Fibroblast of lung (primary cell): ENCODE results near the gene SLC24A3. TPM values are rescaled to one million over a fixed set of nuclear protein-coding genes. Genes with fewer than 3 reads are reported as not detected.

ENCODE experiments used
- DNase-seq, 2 donors: peaks; one replicate each; pipeline versions ENCODE4 v3.0.0 to v3.0.0-alpha.2; 2010; ENCODE audit warnings: low read depth in 2 of 2
- H2AFZ ChIP-seq: 2 replicates; pipeline ENCODE4 v1.5.1; 2012; ENCODE audit warnings: low read length, control low read depth, inconsistent platforms
- H3K27ac ChIP-seq: 2 replicates; pipeline ENCODE4 v1.5.1; 2011; ENCODE audit warnings: low read length, control low read depth; ENCODE audit not compliant: insufficient read depth
- H3K27me3 ChIP-seq: 2 replicates; pipeline ENCODE4 v1.5.1; 2011; ENCODE audit warnings: mild to moderate bottlenecking, low read length; ENCODE audit not compliant: control insufficient read depth, insufficient read depth
- H3K36me3 ChIP-seq: 2 replicates; pipeline ENCODE4 v1.5.1; 2011; ENCODE audit warnings: low read length; ENCODE audit not compliant: control insufficient read depth, insufficient read depth
- H3K4me1 ChIP-seq: 2 replicates; pipeline ENCODE4 v1.5.1; 2011; ENCODE audit warnings: low read length; ENCODE audit not compliant: control insufficient read depth, insufficient read depth; ENCODE audit errors: extremely low read depth
- H3K4me2 ChIP-seq: 2 replicates; pipeline ENCODE4 v1.5.1; 2011; ENCODE audit warnings: low read length, control low read depth; ENCODE audit not compliant: insufficient read depth; ENCODE audit errors: extremely low read depth
- H3K4me3 ChIP-seq, 4 experiments: fragments of 200-600 bp in 1 of 4; sonication (generic) in 1 of 4; replicated peaks in 1 of 4; 2 replicates each; pipeline ENCODE4 v1.5.1; 2011 to 2016; ENCODE audit warnings: low read length in 4 of 4, low read depth in 3 of 4, mild to moderate bottlenecking in 3 of 4, control low read depth in 2 of 4, inconsistent platforms in 1 of 4, mixed read lengths in 1 of 4; ENCODE audit not compliant: insufficient read depth in 1 of 4; ENCODE audit errors: control extremely low read depth in 1 of 4
- H3K79me2 ChIP-seq: 2 replicates; pipeline ENCODE4 v1.5.1; 2012; ENCODE audit warnings: mild to moderate bottlenecking, low read length, inconsistent platforms; ENCODE audit not compliant: control insufficient read depth, insufficient read depth
- H3K9ac ChIP-seq: 2 replicates; pipeline ENCODE4 v1.5.1; 2011; ENCODE audit warnings: mild to moderate bottlenecking, low read length, control low read depth; ENCODE audit not compliant: insufficient read depth
- H3K9me3 ChIP-seq: 2 replicates; pipeline ENCODE4 v1.5.1; 2012; ENCODE audit warnings: low read depth, low read length; ENCODE audit not compliant: control insufficient read depth, insufficient read depth
- H4K20me1 ChIP-seq: 2 replicates; pipeline ENCODE4 v1.5.1; 2011; ENCODE audit warnings: low read length; ENCODE audit not compliant: control insufficient read depth, insufficient read depth; ENCODE audit errors: extremely low read depth
- CTCF ChIP-seq, 2 donors: IDR thresholded peaks in 1 of 2; conservative IDR thresholded peaks in 1 of 2; 1 replicate in 1 of 2; 2 replicates in 1 of 2; pipeline ENCODE4 v1.5.1; 2011 to 2012; ENCODE audit warnings: low read length in 2 of 2, control low read depth in 1 of 2, inconsistent platforms in 1 of 2, low read depth in 1 of 2, mild to moderate bottlenecking in 1 of 2
- EZH2 ChIP-seq: IDR thresholded peaks from 2 replicates; pipeline ENCODE4 v1.5.1; 2012; ENCODE audit warnings: low read length, control low read depth, mild to moderate bottlenecking; ENCODE audit errors: missing control alignments
- polyA plus RNA-seq, 2 donors: library from polyadenylated mRNA; depleted of rRNA in 1 of 2; stranded (reverse) in 1 of 2; unstranded in 1 of 2; fragments of >200 nt; gene quantifications; 2 replicates each; pipeline ENCODE4 v1.2.1, GENCODE V29; 2011 to 2012; ENCODE audit warnings: missing spikeins in 1 of 2
- total RNA-seq: library from RNA; depleted of rRNA; stranded (reverse); fragments of >200 nt; gene quantifications from 2 replicates; pipeline ENCODE4 v1.2.1, GENCODE V29; 2014

The SLC24A3 gene
- total and polyA plus RNA-seq, 2 donors (not counting 1 experiment from before 2014, with no cell fraction given) = 0.03 to 1.8 TPM

- Histone ChIP-seq H3K4me3 (no peak overlapping the region), H3K27me3 (no peaks in the 10 kb centered on the region), H2AFZ (no peak overlapping the region), H3K79me2 (no peaks in the 10 kb centered on the region), H3K9ac (no peak overlapping the region), H3K9me3 (no peaks in the 10 kb centered on the region), H3K27ac (no peak overlapping the region), H3K4me1 (peaks cover 5% of the 10 kb centered on the region), H3K4me2 (no peak overlapping the region), H4K20me1 (no peaks in the 10 kb centered on the region), H3K36me3 (no peaks in the 10 kb centered on the region)
- no peak for TF ChIP-seq EZH2
- TF ChIP-seq CTCF (conservative IDR thresholded peaks at IDR 0.05 in 1 of 2, IDR thresholded peaks at IDR 0.05 in 1 of 2; ENCODE audit: low read depth in 1 of 2, low read length in 2 of 2) = no peak
- DNase-seq = no peak
These were observed 549.4 kb downstream of the SLC24A3 start for GRCh38 chr20:19761841-19762240.

- Histone ChIP-seq H2AFZ (no peak overlapping the region), H3K36me3 (no peaks in the 10 kb centered on the region), H4K20me1 (no peaks in the 10 kb centered on the region), H3K79me2 (no peaks in the 10 kb centered on the region), H3K4me3 (no peak overlapping the region), H3K9me3 (no peaks in the 10 kb centered on the region), H3K9ac (no peak overlapping the region), H3K27me3 (no peaks in the 10 kb centered on the region), H3K27ac (no peak overlapping the region), H3K4me2 (no peak overlapping the region), H3K4me1 (peaks cover 3% of the 10 kb centered on the region)
- DNase-seq = peak in 1 of 2 donors; percentile 10
- TF ChIP-seq EZH2 = no peak
- TF ChIP-seq CTCF (conservative IDR thresholded peaks at IDR 0.05 in 1 of 2, IDR thresholded peaks at IDR 0.05 in 1 of 2; ENCODE audit: low read depth in 1 of 2, low read length in 2 of 2) = no peak
These were observed 551.8 kb downstream of the SLC24A3 start for GRCh38 chr20:19764207-19764606.

GRCh38 chr20:19765266-19765665 lies 552.8 kb downstream of the SLC24A3 start:
- H3K4me3 ChIP-seq = no peak overlapping the region
- H3K4me1 ChIP-seq = no peaks in the 10 kb centered on the region
- no peaks in the 10 kb centered on the region for H3K36me3 ChIP-seq
- TF ChIP-seq CTCF (conservative IDR thresholded peaks at IDR 0.05 in 1 of 2, IDR thresholded peaks at IDR 0.05 in 1 of 2; ENCODE audit: low read depth in 1 of 2, low read length in 2 of 2) (no peak), EZH2 (no peak)
- no peaks in the 10 kb centered on the region for H4K20me1 ChIP-seq
- DNase-seq = no peak
- no peaks in the 10 kb centered on the region for H3K79me2 ChIP-seq
- no peak overlapping the region for H3K4me2 ChIP-seq
- no peak overlapping the region for H2AFZ ChIP-seq
- H3K9me3 ChIP-seq = no peaks in the 10 kb centered on the region
- H3K9ac ChIP-seq = no peak overlapping the region
- no peak overlapping the region for H3K27ac ChIP-seq
- H3K27me3 ChIP-seq = no peaks in the 10 kb centered on the region
